HG02678 (cell line): ENCODE results near the gene TMSB15B.
A peak's percentile ranks its signal among the peaks of the same experiment; 100 is the strongest.
"Not testable (repeated sequence)": the region's sequence is repeated elsewhere in the genome, so short reads cannot be mapped to it uniquely, and the experiment has no call there.

Experiments used
- ATAC-seq: cut with Tn5 transposase; IDR thresholded peaks from one replicate; pipeline ENCODE4 v1.9.1; 2021; ENCODE audit warnings: mild to moderate bottlenecking, moderate library complexity; ENCODE audit not compliant: unreplicated experiment

Gene TMSB15B

GRCh38 chrX:103962411-103963278 is at the start of gene TMSB15B:
Gene TMSB15B (plus strand): TSS chrX:103962627.
- ATAC-seq, result peak; percentile 99

- ATAC-seq, result no peak
Measured at GRCh38 chrX:103913356-103914020, 48.9 kb upstream of the TMSB15B start.

DNA sequence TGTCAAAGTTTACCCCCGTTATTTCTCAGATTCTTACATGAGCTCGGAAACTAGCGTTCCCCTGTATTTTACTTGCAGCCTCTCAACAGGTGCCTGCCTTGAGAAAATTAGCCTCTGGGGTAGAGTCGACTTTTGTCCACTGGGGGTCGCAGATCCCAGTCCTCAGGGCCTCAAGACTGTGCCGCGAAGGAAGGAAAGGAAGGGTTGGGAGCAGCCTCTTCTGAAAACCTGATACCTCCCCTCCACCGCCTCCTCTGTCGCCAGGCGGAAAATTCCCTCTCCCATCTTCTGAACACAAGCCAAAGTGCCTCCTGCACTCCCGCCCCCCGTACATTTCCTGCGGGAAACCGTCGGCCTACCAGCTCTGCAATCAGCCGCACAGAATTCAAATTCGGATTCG is 44.4 kb upstream of the TMSB15B start:
- peak; percentile 41 for ATAC-seq

- peak; percentile 65 for ATAC-seq
Measured at GRCh38 chrX:103918571-103919269, 43.7 kb upstream of the TMSB15B start.

DNA sequence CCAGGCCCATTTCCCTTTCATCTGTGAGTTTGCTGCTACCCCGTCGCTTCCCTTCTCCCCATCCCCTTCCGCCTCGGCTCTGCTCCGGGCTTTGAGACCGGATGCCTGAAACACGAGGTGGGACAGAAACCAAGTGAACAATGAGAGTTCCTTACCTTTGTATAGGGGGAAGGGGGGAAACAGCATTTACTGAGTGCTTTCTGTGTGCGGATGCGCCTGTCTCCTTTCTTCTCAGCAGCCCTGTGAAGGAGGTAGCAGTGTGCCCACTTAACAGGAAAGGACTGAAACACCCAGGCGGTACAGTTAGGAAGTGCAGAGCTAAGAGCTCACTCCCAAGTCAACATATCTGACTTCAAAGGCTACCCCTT is 43.2 kb upstream of the TMSB15B start:
- peak; percentile 36 for ATAC-seq

DNA sequence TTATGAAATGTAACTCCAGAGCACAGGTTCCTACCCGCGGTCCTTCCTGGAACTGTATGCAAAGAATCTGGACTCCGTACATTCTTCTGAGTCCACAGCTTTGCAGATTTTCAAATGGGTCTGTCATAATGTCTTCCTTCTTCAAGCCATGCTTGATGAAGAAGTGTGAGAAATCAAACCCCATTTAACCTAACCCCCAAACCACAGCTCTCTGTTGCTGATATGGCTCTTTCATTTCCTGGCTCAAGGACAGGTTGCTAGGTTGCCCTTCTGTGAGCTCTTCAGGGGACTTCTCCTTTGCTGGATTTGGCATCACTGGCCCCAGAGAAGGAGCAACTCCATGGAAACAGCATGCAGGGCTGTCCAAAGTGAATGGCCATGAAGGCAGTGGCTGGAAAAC is 41.9 kb upstream of the TMSB15B start:
- peak; percentile 53 for ATAC-seq

- peak; percentile 89 for ATAC-seq
Measured at GRCh38 chrX:103927030-103927429, 35.4 kb upstream of the TMSB15B start.

GRCh38 chrX:103927633-103928032 is 34.8 kb upstream of the TMSB15B start:
- ATAC-seq, result no peak

DNA sequence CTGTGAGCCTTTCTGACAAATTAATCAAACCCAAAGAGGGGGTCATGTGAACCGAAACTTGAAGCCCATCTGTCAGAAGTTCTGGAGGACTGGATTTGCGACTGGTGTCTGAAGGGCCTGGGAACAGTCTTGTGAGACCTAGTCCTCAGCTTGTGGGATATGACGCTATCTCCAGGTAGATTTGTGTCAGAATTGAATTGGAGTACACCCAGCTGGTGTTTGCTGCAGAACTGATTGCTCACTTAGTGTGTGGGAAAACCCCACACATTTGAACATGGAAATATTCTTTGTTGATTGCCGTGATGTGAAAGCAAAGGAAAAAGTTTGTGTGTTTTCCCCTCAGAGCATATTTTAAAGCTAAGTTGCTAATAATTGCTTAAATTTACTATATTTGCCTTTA is 30.3 kb upstream of the TMSB15B start:
- ATAC-seq, result peak; percentile 86

- ATAC-seq, result not testable (repeated sequence)
Measured at GRCh38 chrX:103940257-103940656, 22.2 kb upstream of the TMSB15B start.

GRCh38 chrX:103941201-103941975 is 21.0 kb upstream of the TMSB15B start:
- ATAC-seq, result peak; percentile 69

DNA sequence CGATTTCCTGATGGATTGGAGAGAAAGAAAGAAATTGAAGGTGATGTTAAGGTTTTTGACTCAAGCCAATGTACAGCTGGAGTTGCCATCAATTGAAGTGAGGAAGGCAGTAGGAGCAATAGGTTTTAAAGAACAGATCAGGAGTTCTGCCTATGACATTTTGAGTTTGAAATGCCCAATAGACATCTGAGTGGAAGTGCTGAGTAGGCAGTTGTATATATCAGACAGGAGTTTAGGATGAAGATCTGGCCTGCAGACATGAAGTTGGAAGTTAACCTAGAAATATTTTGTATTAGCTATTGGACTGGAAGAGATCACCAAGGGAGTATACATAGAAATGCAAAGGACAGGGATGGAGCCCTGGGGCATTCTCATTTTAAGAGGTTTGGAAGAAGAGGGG is 12.9 kb upstream of the TMSB15B start:
- ATAC-seq, result no peak

GRCh38 chrX:103953353-103953752 is 9.1 kb upstream of the TMSB15B start:
- ATAC-seq, result no peak

DNA sequence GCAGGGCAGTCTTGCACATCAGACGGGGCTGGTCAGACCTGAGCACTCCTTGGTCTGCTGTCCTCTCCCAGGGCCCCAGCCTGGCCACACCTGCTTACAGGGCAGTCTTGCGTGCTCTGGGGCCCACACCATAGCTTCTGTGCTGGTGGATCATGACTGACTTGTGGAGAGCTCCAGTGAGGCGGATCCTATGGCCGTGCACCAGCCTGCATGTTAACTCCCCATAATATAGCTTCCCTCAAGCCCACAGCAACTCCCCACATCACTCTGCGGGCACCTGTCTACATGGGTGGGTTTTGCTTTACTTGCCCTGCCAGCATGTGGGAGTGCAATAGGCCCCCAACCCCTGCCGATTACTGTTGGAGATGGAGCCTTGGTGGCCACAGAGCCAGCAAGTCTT is 8.2 kb upstream of the TMSB15B start:
- no peak for ATAC-seq

GRCh38 chrX:103960599-103960998 is 1.8 kb upstream of the TMSB15B start:
- not testable (repeated sequence) for ATAC-seq

DNA sequence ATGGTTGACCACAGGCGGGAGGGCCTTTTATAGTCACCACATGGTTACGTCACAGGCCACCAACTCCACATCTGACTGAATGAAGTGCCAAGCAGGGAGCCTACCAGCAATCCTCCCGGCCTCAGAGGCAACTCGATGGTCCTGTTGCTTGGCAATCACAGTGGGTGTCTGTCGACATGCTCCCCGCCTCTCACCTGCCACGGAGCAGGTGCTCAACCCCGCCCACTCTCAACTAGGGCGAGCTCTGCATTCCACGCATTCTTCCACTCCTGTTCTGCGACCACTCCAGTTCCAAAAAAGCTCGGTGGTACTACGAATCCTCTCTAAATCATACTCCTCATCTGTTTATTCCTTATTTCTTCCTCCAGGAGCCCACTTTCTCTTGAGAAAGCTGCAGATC is 21.1 kb downstream of the TMSB15B start:
- not testable (repeated sequence) for ATAC-seq

- peak; percentile 91 for ATAC-seq
Measured at GRCh38 chrX:103999234-103999633, 36.8 kb downstream of the TMSB15B start.

DNA sequence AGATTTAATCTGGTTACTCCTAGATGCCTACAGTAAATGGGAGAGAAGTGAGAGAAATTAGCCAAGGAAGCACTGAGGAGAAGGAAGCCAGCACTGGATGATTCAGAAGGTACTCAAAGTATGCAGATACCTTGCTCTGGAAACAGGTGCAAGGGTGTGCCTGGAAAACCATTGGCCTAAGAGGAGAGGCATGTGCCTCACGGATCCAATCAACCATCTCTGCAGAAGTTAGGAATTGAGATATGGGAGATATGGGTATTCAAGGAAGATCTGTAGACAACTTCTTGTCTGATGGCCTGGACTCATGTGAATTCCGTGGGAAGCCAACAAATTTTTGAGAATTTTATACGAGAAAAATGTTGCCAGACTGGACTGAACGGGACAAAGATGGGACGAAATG is 46.4 kb downstream of the TMSB15B start:
- ATAC-seq, result no peak

- no peak for ATAC-seq
Measured at GRCh38 chrX:104013158-104013557, 50.7 kb downstream of the TMSB15B start.

- ATAC-seq, result no peak
Measured at GRCh38 chrX:104013606-104014005, 51.2 kb downstream of the TMSB15B start, which contains the start of gene H2BW1. Gene H2BW1 (minus strand): TSS chrX:104013708. CDS start chrX:104013576, 132 bp downstream.

GRCh38 chrX:104015576-104015975 is 53.1 kb downstream of the TMSB15B start:
- not testable (repeated sequence) for ATAC-seq
